DOHH2 (cell line): ENCODE results near the gene FDX1.

Source experiments
- H3F3A ChIP-seq: fragments of 200-600 bp; sonication (generic), shearing (Covaris generic); 2 replicates; pipeline ENCODE4 v1.6.0; 2016; ENCODE audit warnings: antibody characterized with exemption, mild to moderate bottlenecking; ENCODE audit not compliant: control insufficient read depth, insufficient read depth
- H3K27ac ChIP-seq: fragments of 200-600 bp; sonication (generic); 2 replicates; pipeline ENCODE4 v1.5.1; 2014; ENCODE audit warnings: low read depth, mild to moderate bottlenecking, low read length, moderate library complexity
- H3K27me3 ChIP-seq: fragments of 200-600 bp; sonication (generic); 2 replicates; pipeline ENCODE4 v1.6.1; 2014; ENCODE audit warnings: mild to moderate bottlenecking, low read length, mixed read lengths; ENCODE audit not compliant: control insufficient read depth
- H3K36me3 ChIP-seq: fragments of 200-600 bp; sonication (generic); 2 replicates; pipeline ENCODE4 v1.6.1; 2014; ENCODE audit warnings: mild to moderate bottlenecking, low read length, moderate library complexity, mixed read lengths; ENCODE audit not compliant: control insufficient read depth
- H3K4me1 ChIP-seq: fragments of 200-600 bp; sonication (generic); 2 replicates; pipeline ENCODE4 v1.6.1; 2014; ENCODE audit warnings: mild to moderate bottlenecking, low read length, mixed read lengths; ENCODE audit not compliant: control insufficient read depth
- H3K4me2 ChIP-seq: fragments of 200-600 bp; sonication (generic); 2 replicates; pipeline ENCODE4 v1.6.0; 2014; ENCODE audit warnings: mild to moderate bottlenecking, low read length, moderate library complexity
- H3K4me3 ChIP-seq: fragments of 200-600 bp; sonication (generic); 2 replicates; pipeline ENCODE4 v1.5.1; 2014; ENCODE audit warnings: mild to moderate bottlenecking, low read length, mixed read lengths
- H3K79me2 ChIP-seq: fragments of 200-600 bp; sonication (generic); 2 replicates; pipeline ENCODE4 v1.6.1; 2014; ENCODE audit warnings: mild to moderate bottlenecking, low read length, mixed read lengths; ENCODE audit not compliant: control insufficient read depth
- H3K9me2 ChIP-seq: fragments of 200-600 bp; sonication (generic); replicated peaks from 2 replicates; pipeline ENCODE4 v1.6.1; 2014; ENCODE audit warnings: mild to moderate bottlenecking, low read length, mixed read lengths; ENCODE audit not compliant: control insufficient read depth
- H3K9me3 ChIP-seq: fragments of 200-600 bp; sonication (generic); 2 replicates; pipeline ENCODE4 v1.6.1; 2014; ENCODE audit warnings: antibody characterized with exemption, low read length, mixed read lengths; ENCODE audit not compliant: control insufficient read depth, insufficient read depth
- H4K20me1 ChIP-seq: fragments of 200-600 bp; sonication (generic); 2 replicates; pipeline ENCODE4 v1.6.0; 2014; ENCODE audit warnings: low read depth, mild to moderate bottlenecking, antibody characterized with exemption, low read length, moderate library complexity; ENCODE audit not compliant: control insufficient read depth, insufficient read depth
- EZH2phosphoT487 ChIP-seq: fragments of 200-600 bp; sonication (generic); IDR thresholded peaks from 2 replicates; pipeline ENCODE4 v1.6.1; 2017; ENCODE audit warnings: borderline replicate concordance, mild to moderate bottlenecking, antibody characterized with exemption, low read length, moderate library complexity, mixed read lengths
- TF ChIP-seq, protein P1 (sequence below): fragments of 200-600 bp; sonication (generic); IDR thresholded peaks from one replicate; pipeline ENCODE4 v1.5.1; 2014; ENCODE audit warnings: antibody characterized with exemption, mild to moderate bottlenecking, low read depth, low read length; ENCODE audit not compliant: poor library complexity, severe bottlenecking

Gene FDX1

GRCh38 chr11:110422306-110422905 is 7.3 kb upstream of the FDX1 start:
- no peaks in the 10 kb centered on the region for H3K9me3 ChIP-seq
- no peaks in the 10 kb centered on the region for H4K20me1 ChIP-seq
- H3K4me2 ChIP-seq = no peak overlapping the region
- no peaks in the 10 kb centered on the region for H3F3A ChIP-seq
- no peaks in the 10 kb centered on the region for H3K79me2 ChIP-seq
- no peak overlapping the region for H3K27ac ChIP-seq
- no peaks in the 10 kb centered on the region for H3K27me3 ChIP-seq
- no peak overlapping the region for H3K4me3 ChIP-seq
- TF ChIP-seq, protein P1, sequence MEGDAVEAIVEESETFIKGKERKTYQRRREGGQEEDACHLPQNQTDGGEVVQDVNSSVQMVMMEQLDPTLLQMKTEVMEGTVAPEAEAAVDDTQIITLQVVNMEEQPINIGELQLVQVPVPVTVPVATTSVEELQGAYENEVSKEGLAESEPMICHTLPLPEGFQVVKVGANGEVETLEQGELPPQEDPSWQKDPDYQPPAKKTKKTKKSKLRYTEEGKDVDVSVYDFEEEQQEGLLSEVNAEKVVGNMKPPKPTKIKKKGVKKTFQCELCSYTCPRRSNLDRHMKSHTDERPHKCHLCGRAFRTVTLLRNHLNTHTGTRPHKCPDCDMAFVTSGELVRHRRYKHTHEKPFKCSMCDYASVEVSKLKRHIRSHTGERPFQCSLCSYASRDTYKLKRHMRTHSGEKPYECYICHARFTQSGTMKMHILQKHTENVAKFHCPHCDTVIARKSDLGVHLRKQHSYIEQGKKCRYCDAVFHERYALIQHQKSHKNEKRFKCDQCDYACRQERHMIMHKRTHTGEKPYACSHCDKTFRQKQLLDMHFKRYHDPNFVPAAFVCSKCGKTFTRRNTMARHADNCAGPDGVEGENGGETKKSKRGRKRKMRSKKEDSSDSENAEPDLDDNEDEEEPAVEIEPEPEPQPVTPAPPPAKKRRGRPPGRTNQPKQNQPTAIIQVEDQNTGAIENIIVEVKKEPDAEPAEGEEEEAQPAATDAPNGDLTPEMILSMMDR = no peak
- TF ChIP-seq EZH2phosphoT487 = no peak
- H3K4me1 ChIP-seq = no peaks in the 10 kb centered on the region
- H3K9me2 ChIP-seq = no peaks in the 10 kb centered on the region
- H3K36me3 ChIP-seq = no peaks in the 10 kb centered on the region

- Histone ChIP-seq H3K79me2 (no peaks in the 10 kb centered on the region), H3F3A (peaks cover 7% of the 10 kb centered on the region; the same call in 1 of the 2 replicates), H3K4me1 (peaks cover 9% of the 10 kb centered on the region), H3K36me3 (no peaks in the 10 kb centered on the region), H3K4me2 (no peak overlapping the region), H3K27me3 (no peaks in the 10 kb centered on the region), H3K4me3 (no peak overlapping the region), H4K20me1 (no peaks in the 10 kb centered on the region), H3K27ac (no peak overlapping the region), H3K9me2 (no peaks in the 10 kb centered on the region), H3K9me3 (no peaks in the 10 kb centered on the region)
- TF ChIP-seq, protein P1 = no peak
- no peak for TF ChIP-seq EZH2phosphoT487
Measured at GRCh38 chr11:110424775-110425444, 4.8 kb upstream of the FDX1 start.

DNA sequence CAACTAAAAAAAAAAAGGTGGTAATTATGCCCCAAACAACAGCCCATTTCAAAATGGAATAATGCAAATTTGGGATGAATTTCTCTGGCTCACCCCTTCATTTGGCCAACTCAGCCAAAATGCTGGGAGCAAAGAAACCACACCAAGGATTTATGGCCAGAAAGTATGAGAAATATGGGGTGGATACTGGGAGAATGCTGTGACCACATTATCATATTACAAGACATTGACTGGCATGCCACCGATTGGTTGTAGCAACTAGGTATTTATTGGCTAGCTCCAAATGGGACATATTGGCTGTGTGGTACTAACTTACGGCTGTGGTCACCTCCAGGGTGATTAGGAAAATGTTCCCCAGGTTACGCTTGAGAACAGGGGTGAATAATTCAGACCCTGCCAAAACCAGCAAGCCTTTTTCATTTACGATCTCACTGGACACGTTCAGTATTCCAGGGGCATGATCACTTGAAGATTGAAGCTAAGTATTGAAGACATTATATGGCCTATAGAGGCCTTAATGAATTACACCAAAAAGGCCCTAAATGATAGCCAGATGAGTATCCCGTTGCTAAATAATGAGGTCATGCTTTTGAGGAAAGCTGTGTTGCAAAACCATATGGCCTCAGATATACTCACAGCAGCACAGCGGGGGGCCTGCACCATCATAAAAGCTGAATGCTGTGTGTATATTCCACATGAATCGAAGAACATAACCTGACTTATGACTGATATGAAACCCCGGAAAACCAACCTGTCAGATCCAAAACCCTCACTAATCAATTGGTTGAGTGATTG is 3.8 kb upstream of the FDX1 start:
- Histone ChIP-seq H3K79me2 (peaks cover 8% of the 10 kb centered on the region), H3K4me2 (no peak overlapping the region), H3F3A (peaks cover 7% of the 10 kb centered on the region; the same call in 1 of the 2 replicates), H3K4me1 (peaks cover 9% of the 10 kb centered on the region), H3K27ac (no peak overlapping the region), H3K27me3 (no peaks in the 10 kb centered on the region), H3K9me2 (no peaks in the 10 kb centered on the region), H3K4me3 (no peak overlapping the region), H3K36me3 (peaks cover 5% of the 10 kb centered on the region; the same call in 1 of the 2 replicates), H3K9me3 (no peaks in the 10 kb centered on the region), H4K20me1 (no peaks in the 10 kb centered on the region)
- TF ChIP-seq, protein P1 = no peak
- TF ChIP-seq EZH2phosphoT487 = no peak
